D721Med (cell line): ENCODE results near the gene FANCC.

Experiments used
- DNase-seq: peaks from one replicate; pipeline ENCODE4 v3.0.0; 2011; ENCODE audit warnings: low spot score; ENCODE audit not compliant: insufficient read length
- FAIRE-seq: peaks from 2 replicates; lab custom pipeline; 2011; peaks lifted over from hg19 to GRCh38; lab: Jason Lieb, UNC
- CTCF ChIP-seq: IDR thresholded peaks from 2 replicates; pipeline ENCODE4 v1.5.1; 2012; ENCODE audit warnings: mild to moderate bottlenecking, control low read depth; ENCODE audit not compliant: insufficient read depth; ENCODE audit errors: missing control alignments

The FANCC gene

GRCh38 chr9:95103871-95104580, 213.5 kb downstream of the FANCC start:
- TF ChIP-seq CTCF: no peak
- FAIRE-seq (no peak), DNase-seq (no peak)

GRCh38 chr9:95103281-95103771, 214.2 kb downstream of the FANCC start:
- DNase-seq (no peak), FAIRE-seq (no peak)
- no peak for TF ChIP-seq CTCF

- FAIRE-seq (no peak), DNase-seq (no peak)
- no peak for TF ChIP-seq CTCF
Measured at GRCh38 chr9:95102572-95102971, 214.9 kb downstream of the FANCC start.

- FAIRE-seq: no peak
- TF ChIP-seq CTCF: no peak
- DNase-seq: no peak
Measured at GRCh38 chr9:95102001-95102433, 215.5 kb downstream of the FANCC start.

- FAIRE-seq (no peak), DNase-seq (no peak)
- TF ChIP-seq CTCF: no peak
Measured at GRCh38 chr9:95101326-95101725, 216.2 kb downstream of the FANCC start.

- no peak for TF ChIP-seq CTCF
- FAIRE-seq (no peak), DNase-seq (no peak)
Measured at GRCh38 chr9:95100071-95100627, 217.4 kb downstream of the FANCC start.
